ENCODE results near the gene DGCR6L.
"Not testable (repeated sequence)": the region's sequence is repeated elsewhere in the genome, so short reads cannot be mapped to it uniquely, and the experiment has no call there.

DNA sequence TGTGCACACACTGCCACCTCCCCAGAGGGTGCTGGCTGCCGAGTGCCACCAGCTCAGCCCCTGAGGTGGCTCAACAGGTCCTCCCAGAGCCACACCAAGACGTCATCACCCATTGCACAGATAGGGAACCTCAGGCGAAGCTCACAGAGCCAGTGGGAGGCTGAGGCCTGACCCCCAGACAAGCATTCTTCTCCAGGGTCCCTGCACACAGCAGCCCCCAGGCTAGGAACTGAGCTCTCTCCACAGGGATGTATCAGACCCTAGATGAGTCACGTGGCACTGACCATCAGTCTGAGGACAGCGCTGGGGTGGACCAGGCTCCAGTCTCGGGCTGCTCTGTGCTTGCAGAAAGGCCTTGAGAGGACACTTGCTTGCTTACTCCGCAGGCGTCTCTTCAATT, 50.2 kb downstream of the DGCR6L start:
- not testable (repeated sequence) for TF ChIP-seq POLR2A (IDR thresholded peaks at IDR 0.05; ENCODE audit: low read length); GATA1 (IDR thresholded peaks at IDR 0.05; ENCODE audit: low read depth, low read length)

All from erythroblast (primary cell).